ENCODE results near the gene MRPS27.

DNA sequence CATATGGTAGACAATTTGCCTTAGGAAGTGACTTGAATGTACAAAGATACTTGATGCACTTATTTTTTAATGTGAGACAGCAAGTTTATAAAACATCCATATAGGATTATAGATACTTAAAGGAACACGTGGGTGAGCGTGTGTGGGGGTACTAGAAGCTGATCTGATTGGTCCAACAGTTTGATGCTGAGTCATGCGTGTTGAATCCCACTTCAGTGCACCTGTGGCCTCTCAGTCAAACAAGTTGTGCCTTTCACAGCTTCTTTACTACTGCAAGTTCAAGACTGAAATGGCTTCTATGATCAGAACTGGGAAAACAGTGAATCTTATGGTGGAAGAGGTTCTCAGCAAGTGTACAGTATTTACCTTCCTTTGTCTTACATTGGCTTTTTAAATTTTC, 113.9 kb downstream of the MRPS27 start:
- TF ChIP-seq, protein P1, sequence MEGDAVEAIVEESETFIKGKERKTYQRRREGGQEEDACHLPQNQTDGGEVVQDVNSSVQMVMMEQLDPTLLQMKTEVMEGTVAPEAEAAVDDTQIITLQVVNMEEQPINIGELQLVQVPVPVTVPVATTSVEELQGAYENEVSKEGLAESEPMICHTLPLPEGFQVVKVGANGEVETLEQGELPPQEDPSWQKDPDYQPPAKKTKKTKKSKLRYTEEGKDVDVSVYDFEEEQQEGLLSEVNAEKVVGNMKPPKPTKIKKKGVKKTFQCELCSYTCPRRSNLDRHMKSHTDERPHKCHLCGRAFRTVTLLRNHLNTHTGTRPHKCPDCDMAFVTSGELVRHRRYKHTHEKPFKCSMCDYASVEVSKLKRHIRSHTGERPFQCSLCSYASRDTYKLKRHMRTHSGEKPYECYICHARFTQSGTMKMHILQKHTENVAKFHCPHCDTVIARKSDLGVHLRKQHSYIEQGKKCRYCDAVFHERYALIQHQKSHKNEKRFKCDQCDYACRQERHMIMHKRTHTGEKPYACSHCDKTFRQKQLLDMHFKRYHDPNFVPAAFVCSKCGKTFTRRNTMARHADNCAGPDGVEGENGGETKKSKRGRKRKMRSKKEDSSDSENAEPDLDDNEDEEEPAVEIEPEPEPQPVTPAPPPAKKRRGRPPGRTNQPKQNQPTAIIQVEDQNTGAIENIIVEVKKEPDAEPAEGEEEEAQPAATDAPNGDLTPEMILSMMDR (conservative IDR thresholded peaks at IDR 0.05; ENCODE audit: low read depth, low read length) = no peak
- TF ChIP-seq MXI1 (IDR thresholded peaks at IDR 0.05; ENCODE audit: borderline replicate concordance, low read depth, low read length) (no peak), SMC3 (IDR thresholded peaks at IDR 0.05; ENCODE audit: low read depth, low read length) (no peak), POLR2A (IDR thresholded peaks at IDR 0.05; ENCODE audit: low read depth, low read length) (no peak), MAZ (IDR thresholded peaks at IDR 0.05; ENCODE audit: borderline replicate concordance, low read depth, low read length) (no peak)
- TF ChIP-seq, protein P2, sequence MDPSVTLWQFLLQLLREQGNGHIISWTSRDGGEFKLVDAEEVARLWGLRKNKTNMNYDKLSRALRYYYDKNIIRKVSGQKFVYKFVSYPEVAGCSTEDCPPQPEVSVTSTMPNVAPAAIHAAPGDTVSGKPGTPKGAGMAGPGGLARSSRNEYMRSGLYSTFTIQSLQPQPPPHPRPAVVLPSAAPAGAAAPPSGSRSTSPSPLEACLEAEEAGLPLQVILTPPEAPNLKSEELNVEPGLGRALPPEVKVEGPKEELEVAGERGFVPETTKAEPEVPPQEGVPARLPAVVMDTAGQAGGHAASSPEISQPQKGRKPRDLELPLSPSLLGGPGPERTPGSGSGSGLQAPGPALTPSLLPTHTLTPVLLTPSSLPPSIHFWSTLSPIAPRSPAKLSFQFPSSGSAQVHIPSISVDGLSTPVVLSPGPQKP (IDR thresholded peaks at IDR 0.05; ENCODE audit: borderline replicate concordance, low read depth, low read length) = no peak
